Measurements from ENCODE around the gene GMFB.

The GMFB gene

GRCh38 chr14:54488646-54489317 is at the start of gene GMFB:
GMFB (minus strand) TSS chr14:54488980; CDS start chr14:54488927, 53 bp downstream.
- DNase-seq = peak; percentile 89

DNA sequence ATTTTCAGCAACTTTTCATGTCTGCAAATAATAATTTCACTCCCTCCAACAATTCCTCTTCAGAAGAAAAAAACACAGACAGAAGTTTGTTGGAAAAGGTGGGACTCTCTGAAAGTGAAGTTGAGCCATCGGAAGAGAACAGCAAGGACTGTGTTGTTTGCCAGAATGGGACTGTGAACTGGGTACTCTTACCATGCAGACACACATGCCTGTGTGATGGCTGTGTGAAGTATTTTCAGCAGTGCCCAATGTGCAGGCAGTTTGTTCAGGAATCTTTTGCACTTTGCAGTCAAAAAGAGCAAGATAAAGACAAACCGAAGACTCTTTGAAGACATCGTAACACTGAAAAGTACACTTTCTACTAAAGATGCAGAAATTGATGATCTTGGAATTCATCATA is 49.3 kb upstream of the GMFB start:
- DNase-seq = no peak

GRCh38 chr14:54537651-54538050 is 48.9 kb upstream of the GMFB start:
- no peak for DNase-seq

- no peak for DNase-seq
Measured at GRCh38 chr14:54535646-54536045, 46.9 kb upstream of the GMFB start.

DNA sequence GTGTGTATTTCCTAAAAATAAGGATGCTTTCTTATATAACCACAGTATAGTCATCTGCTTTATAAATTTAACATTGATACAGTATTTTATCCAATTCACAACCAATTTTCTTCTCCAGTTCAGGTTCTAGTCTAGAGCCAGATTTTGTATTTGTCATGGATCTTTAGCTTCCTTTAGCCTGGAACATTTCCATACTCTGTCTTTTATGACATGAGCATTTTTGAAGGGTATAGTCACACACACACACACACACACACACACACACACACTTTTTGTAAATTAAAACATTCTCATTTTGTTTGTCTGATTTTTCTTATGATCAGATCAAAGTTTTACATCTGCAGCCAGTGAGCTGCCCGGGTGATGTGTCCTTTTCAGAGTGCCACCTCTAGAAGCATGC is 46.3 kb upstream of the GMFB start:
- no peak for DNase-seq

- no peak for DNase-seq
Measured at GRCh38 chr14:54533100-54533499, 44.3 kb upstream of the GMFB start.

- no peak for DNase-seq
Measured at GRCh38 chr14:54532111-54533012, 43.6 kb upstream of the GMFB start.

DNA sequence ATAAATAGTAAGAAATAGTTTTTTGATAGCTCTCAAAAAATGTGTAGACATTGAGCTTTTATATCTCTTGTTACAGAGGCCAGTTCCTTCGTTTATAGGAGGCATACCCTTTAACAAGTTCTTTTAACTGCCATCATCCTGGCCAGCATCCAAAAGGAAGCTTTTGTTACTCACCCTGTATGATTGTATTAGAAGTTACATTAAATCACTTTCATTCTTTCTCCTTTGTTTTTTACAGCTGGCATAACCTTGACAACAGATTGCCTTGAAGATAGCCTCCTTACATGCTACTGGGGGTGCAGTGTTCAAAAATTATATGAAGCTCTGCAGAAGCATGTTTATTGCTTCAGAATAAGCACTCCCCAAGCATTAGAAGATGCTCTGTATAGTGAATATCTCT is 41.0 kb upstream of the GMFB start:
- DNase-seq = no peak

DNA sequence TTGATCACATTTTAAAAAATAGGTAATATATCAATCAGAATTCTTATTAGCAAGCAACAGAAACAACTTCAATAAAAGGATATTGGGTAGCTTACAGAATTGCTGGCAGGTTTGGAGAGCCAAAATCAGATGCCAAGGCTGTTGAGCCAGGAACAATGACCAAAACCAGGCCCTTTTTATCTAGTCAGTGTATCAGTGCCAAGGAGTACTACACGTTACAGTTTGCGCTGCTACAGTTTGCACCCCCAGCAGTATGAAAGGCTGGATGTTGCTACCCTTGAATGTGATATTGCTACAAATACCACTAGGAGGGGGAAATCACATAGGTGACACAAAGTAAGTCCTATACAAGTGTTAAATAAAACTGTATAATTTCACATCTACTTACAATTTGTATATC is 40.2 kb upstream of the GMFB start:
- no peak for DNase-seq

GRCh38 chr14:54524410-54524809 is 35.6 kb upstream of the GMFB start:
- DNase-seq = no peak

DNA sequence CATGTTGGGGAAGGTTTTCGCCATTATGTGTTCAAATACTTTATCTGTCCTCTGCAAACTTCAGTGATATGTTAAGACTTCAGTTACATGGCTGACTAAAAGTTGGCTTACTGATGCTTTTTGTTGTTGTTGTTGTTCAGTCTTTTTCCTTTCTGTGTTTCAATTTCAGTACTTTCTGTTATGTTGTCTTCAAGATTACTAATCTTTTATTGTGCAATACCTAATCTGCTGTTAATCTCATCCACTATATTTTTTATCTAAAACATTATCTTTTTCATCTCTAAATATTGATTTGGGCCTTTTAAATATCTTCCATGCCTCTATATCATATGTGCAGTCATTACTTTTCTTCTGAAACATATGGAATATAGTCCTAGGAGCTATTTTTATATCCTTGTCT is 27.9 kb upstream of the GMFB start:
- DNase-seq = peak; percentile 26

GRCh38 chr14:54515670-54516069 is 26.9 kb upstream of the GMFB start:
- DNase-seq = no peak

GRCh38 chr14:54512393-54512792 is 23.6 kb upstream of the GMFB start:
- DNase-seq = no peak

GRCh38 chr14:54509546-54510501 is 21.0 kb upstream of the GMFB start, which contains the start of gene CGRRF1:
CGRRF1 (plus strand) TSS chr14:54509906; CDS start chr14:54509960, 54 bp downstream.
- DNase-seq = peak; percentile 98

DNA sequence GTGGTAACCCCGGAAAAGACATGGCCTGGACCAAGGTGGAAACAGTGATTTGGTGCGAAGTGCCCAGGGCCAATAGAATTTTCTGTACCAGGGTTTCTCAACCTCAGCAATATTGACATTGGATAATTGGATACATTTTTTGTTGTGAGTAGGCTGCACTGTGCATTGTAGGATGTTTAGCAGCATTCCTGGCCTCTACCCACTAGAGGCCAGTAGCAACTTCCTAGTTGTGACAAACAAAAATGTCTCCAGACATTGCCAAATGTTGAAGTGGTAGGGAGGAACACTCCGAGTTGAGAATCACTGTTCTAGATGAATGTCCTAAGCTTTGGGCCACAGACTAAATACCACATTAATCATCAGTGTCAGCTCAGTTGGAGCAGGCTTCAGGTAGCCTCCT is 14.7 kb upstream of the GMFB start:
- no peak for DNase-seq

DNA sequence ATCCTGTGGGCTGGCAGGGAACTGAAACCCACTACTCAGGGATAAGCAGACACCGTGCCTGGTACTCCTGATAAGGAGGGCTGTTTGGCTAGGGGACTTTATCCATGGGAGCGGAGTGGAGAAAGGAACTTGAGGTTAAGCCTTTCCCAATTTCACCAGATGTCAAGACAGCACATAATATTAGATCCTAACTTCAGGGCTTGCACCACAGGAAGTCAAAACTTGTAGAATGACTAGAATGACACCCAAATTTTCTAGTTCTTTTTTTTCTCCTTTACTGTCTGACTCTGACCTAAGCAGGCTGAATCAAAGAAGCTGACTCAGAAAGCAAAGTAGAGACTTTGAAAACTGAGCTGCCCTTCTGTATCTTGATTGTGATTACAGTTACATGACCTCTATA is 13.8 kb upstream of the GMFB start:
- DNase-seq = no peak

DNA sequence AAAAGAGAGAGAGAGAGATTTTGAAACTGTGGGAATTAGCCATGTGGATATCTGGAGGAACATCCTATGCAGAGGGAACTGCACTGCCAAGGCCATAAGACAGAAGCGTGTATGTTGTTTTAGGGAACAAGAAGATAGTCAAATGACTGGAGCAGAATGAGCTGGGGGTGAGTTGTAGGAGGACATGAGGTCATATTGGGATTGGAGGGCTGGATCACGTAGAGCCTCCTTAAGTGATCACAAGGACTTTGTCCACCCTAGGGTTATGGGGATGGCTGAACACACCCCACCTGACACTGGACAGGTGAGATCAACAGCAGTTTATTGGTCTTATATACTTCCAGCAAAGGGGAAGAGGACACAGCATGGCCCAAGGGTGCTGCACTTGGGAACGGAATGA is 12.7 kb upstream of the GMFB start:
- DNase-seq = no peak

- DNase-seq = no peak
Measured at GRCh38 chr14:54500744-54501143, 12.0 kb upstream of the GMFB start.

DNA sequence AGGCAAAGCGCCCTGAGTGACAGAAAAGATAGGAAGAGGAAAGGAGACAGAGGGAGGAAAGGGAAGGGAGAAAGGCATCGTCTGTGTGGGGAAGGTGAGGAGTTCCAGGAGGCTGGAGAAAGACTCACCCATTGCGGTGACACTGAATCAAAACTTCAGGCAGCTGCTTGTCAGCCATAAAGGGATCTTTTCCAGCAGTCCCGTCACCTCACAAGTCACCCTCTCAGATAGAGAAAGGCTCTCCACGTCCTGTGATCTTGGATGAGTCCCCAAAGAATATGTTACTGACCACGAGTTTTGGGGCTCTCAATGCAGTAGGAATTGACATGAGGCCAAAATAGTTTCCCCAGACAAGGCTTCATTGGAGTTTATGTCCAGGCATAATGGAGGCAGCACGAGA is 9.8 kb upstream of the GMFB start:
- DNase-seq = no peak

DNA sequence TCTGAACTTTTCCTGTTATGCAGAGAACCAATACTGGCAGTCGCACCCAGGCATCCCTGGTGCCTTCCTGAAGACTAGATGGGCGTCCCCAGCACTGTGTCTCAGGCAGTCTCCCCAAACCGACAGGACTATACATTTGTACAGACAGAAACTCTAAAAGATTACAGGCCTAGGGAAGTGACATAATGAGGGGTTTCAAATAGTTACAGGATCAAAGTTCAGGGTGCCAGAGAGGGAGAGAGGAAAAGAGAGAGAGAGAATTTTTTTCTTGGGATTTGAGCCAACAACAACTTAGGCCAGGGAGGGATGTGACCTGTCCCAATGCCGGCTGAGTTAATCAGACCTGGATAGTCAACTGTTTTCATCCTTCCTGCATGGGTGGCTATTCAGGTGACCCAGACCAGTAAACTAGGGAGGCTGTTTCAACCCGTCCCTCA is 9.3 kb upstream of the GMFB start:
- DNase-seq = no peak

DNA sequence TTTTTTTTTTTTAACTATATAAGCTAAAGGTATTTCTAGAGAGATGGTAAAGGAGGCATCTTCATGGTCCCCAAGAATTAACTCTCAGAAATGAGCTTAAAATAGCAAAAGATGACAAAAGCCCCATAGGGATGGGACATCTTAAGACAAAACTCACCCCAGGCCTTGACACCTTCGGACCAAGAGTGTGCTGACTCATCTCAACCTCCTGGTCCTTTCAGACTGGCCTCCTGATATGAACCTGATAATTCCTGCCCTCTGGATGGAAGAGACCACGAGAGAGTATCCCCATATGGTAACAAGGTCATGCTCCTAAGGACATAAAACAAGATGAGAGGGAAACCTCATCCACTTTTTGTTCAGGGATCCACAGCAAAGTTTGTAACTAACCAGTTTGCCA is 8.4 kb upstream of the GMFB start:
- no peak for DNase-seq

DNA sequence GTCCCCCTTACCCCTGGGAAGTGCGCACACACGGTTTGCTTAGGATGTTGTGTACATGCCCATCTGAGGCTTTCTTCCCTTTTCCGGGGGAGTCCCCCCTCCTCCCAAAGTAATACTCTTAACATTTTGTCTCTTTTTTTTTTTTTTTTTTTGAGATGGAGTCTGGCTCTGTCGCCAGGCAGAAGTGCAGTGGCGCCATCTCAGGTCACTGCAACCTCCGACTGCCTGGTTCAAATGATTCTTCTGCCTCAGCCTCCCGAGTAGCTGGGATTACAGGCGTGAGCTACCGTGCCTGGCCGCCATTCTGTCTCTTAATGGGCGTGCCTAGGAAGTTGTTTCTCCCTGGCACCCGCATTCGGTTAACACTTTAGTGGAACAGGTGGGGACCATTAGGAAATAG is 4.5 kb upstream of the GMFB start:
- no peak for DNase-seq
